Activated CD4-positive, CD25-positive, alpha-beta regulatory T cell treated with anti-CD3 and anti-CD28 coated beads, Interleukin-2, amount 50 U/mL, for 16 hours (primary cell): Measurements from ENCODE around the gene COX19.
"Not testable (repeated sequence)": the region's sequence is repeated elsewhere in the genome, so short reads cannot be mapped to it uniquely, and the experiment has no call there.

Source experiments
- DNase-seq: peaks from one replicate; pipeline ENCODE4 v3.0.0-alpha.2; 2020; ENCODE audit warnings: low read depth, low spot score

COX19 gene

DNA sequence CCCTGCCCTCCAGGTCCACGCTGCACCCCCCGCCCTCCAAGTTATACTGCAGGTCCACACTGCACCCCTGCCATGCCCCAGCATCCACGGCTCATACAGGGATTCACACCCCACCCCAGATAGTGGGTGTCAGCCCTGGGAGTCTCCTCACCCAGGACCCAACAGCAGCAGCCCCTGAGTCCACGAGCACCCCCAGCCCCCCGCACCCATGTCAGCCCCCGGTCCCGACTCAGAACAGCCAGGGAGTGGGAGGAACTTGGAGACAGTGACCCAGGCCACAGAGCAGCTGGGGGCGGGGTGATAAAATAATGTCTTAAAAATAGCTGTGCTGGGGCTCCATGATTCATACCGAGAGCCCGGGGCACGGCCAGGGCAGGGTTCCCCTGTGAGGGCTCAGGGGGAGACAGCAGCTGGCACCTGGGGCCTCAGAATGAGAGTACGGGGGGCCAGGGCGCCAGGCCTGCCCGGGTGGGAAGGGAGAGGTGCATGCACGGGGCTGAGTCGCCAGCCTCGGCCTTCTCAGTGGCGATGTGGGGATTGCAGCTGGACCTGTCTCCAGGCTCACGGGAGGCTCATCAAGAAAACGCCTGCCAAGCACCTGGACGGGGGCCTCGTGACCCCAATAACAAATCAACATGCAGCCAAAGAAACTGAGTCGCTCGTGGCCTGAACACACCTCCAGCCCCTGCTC, 50.7 kb downstream of the COX19 start:
- peak; percentile 37 for DNase-seq

DNA sequence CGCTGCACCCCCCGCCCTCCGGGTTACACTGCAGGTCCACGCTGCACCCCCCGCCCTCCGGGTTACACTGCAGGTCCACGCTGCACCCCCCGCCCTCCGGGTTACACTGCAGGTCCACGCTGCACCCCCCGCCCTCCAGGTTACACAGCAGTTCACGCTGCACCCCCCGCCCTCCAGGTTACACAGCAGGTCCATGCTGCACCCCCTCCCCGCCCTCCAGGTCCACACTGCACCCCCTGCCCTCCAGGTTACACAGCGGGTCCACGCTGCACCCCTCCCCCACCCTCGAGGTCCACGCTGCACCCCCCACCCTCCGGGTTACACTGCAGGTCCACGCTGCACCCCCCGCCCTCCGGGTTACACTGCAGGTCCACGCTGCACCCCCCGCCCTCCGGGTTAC, 51.3 kb downstream of the COX19 start:
- not testable (repeated sequence) for DNase-seq

DNA sequence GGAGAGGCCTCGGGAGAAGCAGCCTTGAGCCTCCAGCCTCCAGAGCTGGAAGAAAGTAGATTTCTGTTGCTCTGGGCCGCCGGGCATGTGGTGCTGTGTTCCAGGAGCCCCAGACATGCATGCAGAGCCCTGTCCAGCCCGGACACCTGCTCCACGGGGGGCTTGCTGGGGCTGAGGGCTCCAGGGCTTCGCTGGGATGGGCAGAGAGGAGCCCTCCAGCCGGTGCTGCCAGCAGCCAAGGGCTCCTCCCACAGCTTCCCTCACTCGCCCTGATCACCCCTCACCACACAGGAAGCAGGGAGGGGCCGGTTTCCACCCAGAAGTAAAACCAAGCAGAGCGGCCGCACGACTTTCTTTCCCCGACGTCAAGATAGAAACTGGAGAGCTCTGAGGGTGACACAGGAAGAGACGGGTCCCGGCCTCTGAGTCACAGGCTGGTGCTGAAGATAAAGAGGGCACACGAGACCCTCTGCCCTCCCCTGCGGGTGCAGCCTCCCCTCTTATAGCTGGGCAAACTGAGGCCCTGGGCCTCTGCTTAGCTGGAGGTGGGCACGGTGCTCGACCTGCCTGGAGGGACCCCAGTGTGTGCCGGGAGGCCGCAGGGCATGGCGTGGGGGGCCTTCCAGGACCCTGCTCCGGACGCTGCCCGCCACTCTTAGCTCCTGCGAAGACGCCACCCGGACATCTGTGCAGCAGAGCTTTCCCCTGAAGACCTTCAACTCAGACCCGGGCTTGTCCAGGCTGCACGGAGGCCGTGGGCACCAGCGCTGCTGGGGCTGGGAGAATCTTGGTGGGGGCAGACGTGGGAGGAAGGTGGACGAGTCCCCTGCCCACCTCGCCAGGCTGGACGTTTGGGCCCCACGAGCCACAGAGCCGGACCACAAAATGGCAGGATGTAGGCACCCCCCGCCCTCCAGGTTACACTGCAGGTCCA, 52.0 kb downstream of the COX19 start:
- peak; percentile 85 for DNase-seq

DNA sequence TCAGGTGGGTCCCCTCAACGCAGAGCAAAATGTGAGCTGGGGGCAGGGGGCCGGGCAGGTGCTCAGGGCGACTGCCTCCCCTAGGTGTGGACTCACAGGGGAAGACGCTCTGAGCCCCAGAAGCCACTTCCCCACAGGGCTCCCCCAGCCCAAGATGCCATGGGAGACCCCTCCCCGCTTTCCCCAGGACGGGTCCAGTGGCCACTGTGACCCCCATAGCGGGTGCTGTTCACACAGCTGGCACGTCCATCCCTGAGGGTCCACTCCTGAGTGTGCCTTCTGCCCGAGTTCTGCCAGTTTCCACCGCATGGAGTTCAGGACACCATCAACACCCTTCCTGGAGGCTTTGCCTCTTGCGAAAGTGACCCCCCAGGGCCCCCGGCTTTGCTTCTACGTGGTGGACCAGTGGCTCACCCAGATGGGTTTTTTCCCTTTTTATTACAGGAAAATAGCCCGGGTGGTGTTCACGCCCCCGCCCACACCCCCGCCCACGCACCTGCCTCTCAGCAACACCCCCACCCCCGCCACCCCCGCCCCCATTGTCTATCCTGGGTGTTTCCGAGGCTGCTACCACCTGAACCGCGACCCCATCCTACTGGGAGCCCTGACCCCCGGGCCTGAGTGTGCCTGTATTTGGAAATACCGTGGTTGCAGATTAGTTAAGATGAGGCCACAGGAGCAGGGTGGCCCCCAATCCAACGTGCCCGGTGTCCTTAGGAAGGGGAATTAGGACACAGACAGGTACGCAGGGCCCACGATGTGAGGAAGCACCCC, 52.8 kb downstream of the COX19 start:
- no peak for DNase-seq

DNA sequence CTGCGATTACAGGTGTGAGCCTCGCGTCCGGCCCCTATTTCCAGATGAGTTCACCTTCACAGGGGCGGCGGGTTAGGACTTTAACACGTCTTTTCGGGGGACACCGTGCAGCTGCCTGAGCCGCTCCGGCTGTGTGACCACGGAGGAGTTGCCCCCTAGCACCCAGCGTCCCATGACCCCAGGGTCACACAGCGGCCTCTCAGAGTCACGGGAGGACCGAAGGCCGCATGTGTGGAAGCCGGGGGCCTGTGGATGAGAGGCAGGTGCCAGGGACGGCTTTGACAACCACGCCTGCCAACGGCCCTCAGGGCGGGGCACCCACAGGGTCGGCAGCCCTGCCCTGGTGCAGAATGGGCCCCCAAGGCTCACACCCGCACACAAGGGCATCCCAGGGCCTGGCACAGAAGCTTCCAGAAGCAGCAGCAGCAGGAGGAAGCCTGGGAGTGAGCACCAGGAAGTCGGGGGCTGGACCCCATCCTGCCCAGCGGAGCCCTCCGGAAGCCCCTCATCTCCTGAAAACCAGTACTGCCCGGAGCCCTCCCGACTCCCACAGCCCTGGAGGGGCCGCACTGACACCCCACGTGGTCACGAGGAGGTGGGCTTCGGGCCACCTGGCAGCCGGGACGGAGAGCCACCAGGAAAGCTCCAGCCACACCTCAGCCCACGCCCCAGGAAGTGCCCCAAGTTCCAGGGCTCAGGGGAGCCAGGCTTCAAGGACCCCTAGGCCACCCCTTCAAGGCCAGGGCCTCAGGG, 53.6 kb downstream of the COX19 start:
- DNase-seq, result no peak

DNA sequence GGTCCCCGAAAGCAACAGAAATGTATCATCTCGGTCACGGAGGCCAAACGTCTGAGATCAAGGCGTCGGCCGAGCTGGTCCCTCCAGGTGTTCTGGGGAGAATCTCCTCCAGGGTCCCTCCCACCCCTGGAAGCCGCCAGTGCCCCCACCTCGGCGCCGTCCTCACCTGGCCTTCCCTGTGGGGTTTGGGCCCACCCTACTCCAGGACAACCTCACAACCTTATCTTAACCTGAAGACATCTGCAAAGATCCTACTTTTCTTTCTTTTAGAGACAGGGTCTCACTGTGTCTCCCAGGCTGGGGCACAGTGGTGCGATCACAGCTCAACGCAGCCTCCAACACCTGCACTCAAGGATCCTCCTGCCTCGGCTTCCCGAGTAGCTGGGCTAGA, 54.3 kb downstream of the COX19 start:
- no peak for DNase-seq

DNA sequence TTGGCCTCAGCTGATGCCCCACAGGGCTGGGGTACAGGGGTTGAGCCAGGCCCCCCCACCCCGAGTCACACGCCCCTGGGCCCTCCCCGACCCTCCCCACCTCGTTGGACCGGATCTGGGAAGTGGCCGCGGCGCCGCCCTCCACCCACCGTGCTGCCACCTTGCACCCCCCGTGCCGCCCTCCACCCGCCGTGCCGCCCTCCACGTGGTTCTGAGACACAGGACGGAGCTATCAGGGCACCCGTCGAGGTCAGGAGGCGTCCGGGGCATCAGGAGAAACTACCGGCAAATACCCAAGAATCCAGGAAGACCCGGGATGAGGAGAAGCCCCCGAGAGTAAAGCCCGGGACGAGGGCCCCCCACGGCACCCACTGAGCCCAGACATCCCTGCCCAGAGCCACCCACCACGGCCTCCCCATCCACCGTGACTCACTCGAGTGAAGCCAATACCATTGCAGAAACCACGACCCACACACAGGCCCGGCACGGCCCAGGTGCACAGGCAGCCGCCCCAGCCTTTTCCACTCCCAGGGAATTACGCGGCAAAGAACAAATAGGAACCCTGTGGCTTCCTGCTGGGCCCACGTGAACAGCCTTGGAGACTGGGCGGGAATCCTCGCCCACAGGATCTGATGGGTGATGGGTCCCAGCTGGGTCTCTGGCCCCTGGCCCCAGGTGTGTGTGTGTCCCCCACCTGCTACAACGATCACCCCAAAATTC, 54.8 kb downstream of the COX19 start:
- no peak for DNase-seq

DNA sequence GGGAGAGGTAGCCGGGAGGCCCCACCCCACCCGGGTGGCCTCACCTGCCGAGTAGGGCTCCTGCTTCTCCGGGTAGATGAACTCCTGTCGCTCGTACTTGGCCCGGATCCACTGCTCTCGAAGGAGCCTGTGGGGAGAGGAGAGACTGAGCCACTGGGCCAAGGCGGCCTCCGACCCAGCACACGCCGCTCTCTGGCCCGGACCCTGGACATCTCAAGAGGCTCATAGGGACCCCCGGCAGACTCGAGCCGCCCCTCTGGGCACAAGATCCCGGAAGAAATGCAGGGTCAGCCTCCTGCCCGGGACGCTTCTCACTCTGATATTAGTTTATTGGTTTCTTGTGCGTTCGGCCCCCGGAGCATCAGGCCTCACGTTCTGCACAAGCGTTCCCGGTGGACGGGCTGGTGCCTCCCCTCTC, 55.4 kb downstream of the COX19 start:
- DNase-seq, result no peak

DNA sequence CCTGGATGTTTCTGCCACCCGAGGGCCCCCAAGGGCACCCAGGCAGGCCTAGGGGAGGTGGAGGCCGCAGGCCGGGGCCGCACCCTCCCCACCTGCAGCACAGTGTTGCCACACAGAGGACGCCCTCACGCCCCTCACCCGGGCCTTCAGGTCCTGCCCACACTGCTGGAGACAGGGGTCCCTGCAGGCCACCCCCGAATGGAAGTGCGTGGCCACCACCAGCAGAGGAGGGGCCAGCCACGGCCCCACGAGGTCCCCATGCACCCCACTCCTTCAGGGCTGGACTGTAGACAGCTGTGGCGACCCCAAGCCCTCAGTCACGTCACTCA, 56.3 kb downstream of the COX19 start:
- DNase-seq, result no peak

DNA sequence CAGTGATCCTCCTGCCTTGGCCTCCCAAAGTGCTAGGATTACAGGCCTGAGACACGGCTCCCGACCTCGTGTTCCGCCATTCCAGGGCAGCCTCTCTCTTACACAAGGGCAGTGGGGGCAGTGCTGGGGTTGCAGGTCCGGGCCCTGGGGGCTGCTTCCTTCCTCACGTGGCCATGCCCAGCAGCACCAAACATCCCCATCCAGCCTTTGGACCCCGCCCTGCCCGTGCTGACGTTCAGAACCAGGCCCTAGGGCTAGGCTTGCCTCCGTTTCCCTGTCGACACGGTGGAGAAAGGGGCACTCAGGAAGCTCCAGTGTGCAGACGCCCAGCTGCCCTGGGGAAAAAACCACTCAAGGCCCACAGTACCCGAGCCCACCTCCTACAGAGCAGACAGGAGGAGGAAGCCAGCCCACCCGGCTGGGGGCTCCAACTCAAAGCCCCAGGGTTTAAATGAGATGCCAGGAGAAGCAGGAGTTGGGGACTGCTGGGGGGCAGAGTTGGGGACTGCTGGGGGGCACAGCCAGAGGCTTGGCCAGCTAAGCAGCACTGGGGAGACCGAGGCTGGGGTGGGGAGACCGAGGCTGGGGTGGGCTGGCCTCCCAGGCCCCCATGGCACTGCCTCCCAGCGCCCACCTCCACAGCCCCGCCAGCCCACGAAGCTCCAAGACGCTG, 56.8 kb downstream of the COX19 start:
- DNase-seq, result no peak

DNA sequence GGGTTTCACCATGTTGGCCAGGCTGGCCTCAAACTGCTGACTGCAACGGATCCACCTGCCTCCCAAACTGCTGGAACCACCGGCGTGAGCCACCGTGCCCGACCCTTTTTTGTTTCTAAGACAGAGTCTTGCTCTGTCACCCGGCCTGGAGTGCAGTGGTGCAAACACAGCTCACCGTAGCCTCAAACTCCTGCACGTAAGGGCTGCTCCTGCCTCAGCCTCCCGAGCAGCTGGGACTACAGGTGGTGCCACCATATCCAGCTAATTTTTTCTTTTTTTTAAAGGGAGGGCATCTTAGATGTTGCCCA, 57.3 kb downstream of the COX19 start:
- no peak for DNase-seq

DNA sequence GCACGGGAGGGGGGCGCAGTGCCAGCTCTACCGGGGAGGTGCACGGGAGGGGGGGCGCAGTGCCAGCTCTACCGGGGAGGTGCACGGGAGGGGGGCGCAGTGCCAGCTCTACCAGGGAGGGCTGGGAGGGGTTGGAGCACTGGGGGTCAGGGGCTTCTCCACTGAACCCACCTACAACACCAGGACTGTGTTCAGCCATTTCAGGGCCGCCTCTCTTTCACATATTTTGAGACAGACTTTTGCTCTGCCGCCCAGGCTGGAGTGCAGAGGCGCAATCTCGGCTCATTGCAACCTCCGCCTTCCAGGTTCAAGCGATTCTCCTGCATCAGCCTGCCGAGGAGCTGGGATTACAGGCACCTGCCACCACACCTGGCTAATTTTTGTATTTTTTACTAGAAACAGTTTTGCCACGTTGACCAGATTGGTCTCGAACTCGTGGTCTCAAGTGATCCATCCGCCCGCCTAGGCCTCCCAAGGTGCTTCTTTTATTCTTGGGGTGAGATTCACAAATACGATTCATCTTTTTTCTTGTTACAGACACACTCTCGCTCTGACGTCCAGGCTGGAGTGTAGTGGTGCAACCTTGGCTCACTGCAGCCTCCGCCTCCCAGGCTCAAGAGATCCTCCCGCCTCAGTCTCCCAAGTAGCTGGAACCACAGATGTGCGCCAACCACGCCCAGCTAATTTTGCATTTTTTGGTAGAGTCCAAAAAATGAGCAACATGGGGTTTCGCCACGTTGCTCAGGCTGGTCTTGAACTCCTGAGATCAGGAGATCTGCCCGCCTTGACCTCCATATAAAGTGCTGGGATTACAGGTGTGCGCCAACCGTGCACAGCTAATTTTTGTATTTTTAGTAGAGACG, 57.9 kb downstream of the COX19 start:
- DNase-seq, result no peak

DNA sequence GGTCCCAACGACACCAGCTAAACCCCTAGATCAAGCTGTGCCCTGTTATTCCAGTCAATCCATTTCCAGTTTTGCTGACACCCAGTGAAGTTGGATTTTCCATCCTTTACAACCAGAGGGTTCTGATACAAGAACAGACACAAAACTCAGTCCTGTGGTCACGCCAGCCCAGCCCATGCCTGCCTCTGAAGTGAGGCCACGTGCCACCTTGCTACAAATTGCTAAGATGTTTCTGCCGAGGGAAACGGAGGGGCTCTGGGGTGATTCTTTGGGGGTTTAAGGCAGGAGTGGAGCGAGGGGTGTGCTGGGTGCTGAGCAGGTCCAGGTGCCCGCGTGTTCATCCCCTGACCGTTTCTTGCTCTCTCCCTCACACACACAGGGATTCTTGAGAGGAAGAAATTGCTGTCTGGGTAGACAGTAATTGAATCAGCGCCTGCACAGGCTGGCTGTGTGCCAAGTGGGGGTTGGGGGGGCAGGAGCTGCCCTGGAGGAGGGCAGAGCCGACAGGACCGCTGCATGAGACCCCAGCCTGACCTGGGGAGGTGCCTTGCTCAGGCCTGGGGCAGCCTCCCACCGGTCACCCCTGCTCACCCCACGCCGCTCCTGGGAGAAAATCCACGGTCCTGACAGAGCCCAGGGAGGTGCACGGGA, 58.9 kb downstream of the COX19 start:
- no peak for DNase-seq
